Stimulated activated CD4-positive, alpha-beta T cell treated with anti-CD3 and anti-CD28 coated beads, Interleukin-12 subunit alpha, Interleukin-12 subunit beta, amount 100 ng/mL, for 4 hours (primary cell): ENCODE results near the gene KRT13.

Experiments used
- DNase-seq: peaks from one replicate; pipeline ENCODE4 v3.0.0-alpha.2; 2020

The KRT13 gene

GRCh38 chr17:41536741-41537613 is 31.6 kb upstream of the KRT13 start:
- DNase-seq, result no peak

GRCh38 chr17:41535764-41536481 is 30.5 kb upstream of the KRT13 start:
- no peak for DNase-seq

- DNase-seq, result no peak
Observed at GRCh38 chr17:41534899-41535546, 29.6 kb upstream of the KRT13 start.

GRCh38 chr17:41533613-41534012 is 28.2 kb upstream of the KRT13 start:
- DNase-seq, result no peak

GRCh38 chr17:41532947-41533570 is 27.6 kb upstream of the KRT13 start:
- DNase-seq, result no peak

GRCh38 chr17:41531993-41532392 is 26.6 kb upstream of the KRT13 start:
- no peak for DNase-seq

- DNase-seq, result no peak
Observed at GRCh38 chr17:41530062-41531048, 24.9 kb upstream of the KRT13 start.

- DNase-seq, result no peak
Observed at GRCh38 chr17:41529491-41529915, 24.1 kb upstream of the KRT13 start.

- no peak for DNase-seq
Observed at GRCh38 chr17:41528959-41529353, 23.5 kb upstream of the KRT13 start.

GRCh38 chr17:41527063-41528023 is 21.9 kb upstream of the KRT13 start:
- DNase-seq, result no peak

- no peak for DNase-seq
Observed at GRCh38 chr17:41524261-41524660, 18.8 kb upstream of the KRT13 start.

GRCh38 chr17:41523787-41524186 is 18.4 kb upstream of the KRT13 start:
- no peak for DNase-seq

GRCh38 chr17:41523225-41523593 is 17.8 kb upstream of the KRT13 start:
- no peak for DNase-seq

- no peak for DNase-seq
Observed at GRCh38 chr17:41522301-41523224, 17.2 kb upstream of the KRT13 start.

GRCh38 chr17:41521574-41522261 is 16.3 kb upstream of the KRT13 start:
- DNase-seq, result no peak

GRCh38 chr17:41520821-41521521 is 15.6 kb upstream of the KRT13 start:
- DNase-seq, result no peak

GRCh38 chr17:41519501-41520224 is 14.3 kb upstream of the KRT13 start:
- DNase-seq, result no peak
